SU-DHL-6 (cell line): ENCODE data around the gene FOXG1.

Experiments used
- H2AFZ ChIP-seq: fragments of 200-600 bp; sonication (generic); 2 replicates; pipeline ENCODE4 v1.6.1; 2014; ENCODE audit warnings: low read depth, mild to moderate bottlenecking, moderate library complexity, mixed read lengths, antibody characterized with exemption, low read length; ENCODE audit not compliant: severe bottlenecking
- H3F3A ChIP-seq: fragments of 200-600 bp; shearing (Covaris generic); 2 replicates; pipeline ENCODE4 v1.6.0; 2016; ENCODE audit warnings: antibody characterized with exemption, mild to moderate bottlenecking; ENCODE audit not compliant: insufficient read depth
- H3K27ac ChIP-seq: fragments of 200-600 bp; sonication (generic); 2 replicates; pipeline ENCODE4 v1.5.1; 2016; ENCODE audit warnings: low read depth, mild to moderate bottlenecking, low read length, moderate library complexity, mixed read lengths
- H3K27me3 ChIP-seq: fragments of 200-600 bp; sonication (generic), shearing (Covaris generic); 2 replicates; pipeline ENCODE4 v1.6.0; 2014; ENCODE audit warnings: mild to moderate bottlenecking, low read length
- H3K36me3 ChIP-seq: fragments of 200-600 bp; sonication (generic); 2 replicates; pipeline ENCODE4 v1.6.1; 2014; ENCODE audit warnings: mild to moderate bottlenecking, low read length, mixed read lengths
- H3K4me2 ChIP-seq: fragments of 300-600, 200-600 bp; shearing (Covaris generic), sonication (generic); 2 replicates; pipeline ENCODE4 v1.6.0; 2014; ENCODE audit warnings: low read length, low read depth, mild to moderate bottlenecking; ENCODE audit not compliant: poor library complexity, severe bottlenecking
- H3K4me3 ChIP-seq: fragments of 200-600 bp; sonication (generic); 2 replicates; pipeline ENCODE4 v1.5.1; 2014; ENCODE audit warnings: antibody characterized with exemption, low read length, mild to moderate bottlenecking, mixed read lengths; ENCODE audit not compliant: insufficient read depth, poor library complexity, severe bottlenecking
- H3K79me2 ChIP-seq: fragments of 200-600 bp; sonication (generic); 2 replicates; pipeline ENCODE4 v1.6.1; 2014; ENCODE audit warnings: mild to moderate bottlenecking, low read length, moderate library complexity; ENCODE audit not compliant: insufficient read depth
- H3K9ac ChIP-seq: fragments of 200-600 bp; sonication (generic); 2 replicates; pipeline ENCODE4 v1.7.0; 2014; ENCODE audit warnings: mild to moderate bottlenecking, low read length
- H3K9me2 ChIP-seq: fragments of 200-600 bp; sonication (generic); replicated peaks from 2 replicates; pipeline ENCODE4 v1.6.1; 2014; ENCODE audit warnings: low read length; ENCODE audit not compliant: insufficient read depth
- H3K9me3 ChIP-seq: fragments of 200-600 bp; sonication (generic); 2 replicates; pipeline ENCODE4 v1.6.1; 2014; ENCODE audit warnings: low read length, mixed read lengths; ENCODE audit not compliant: insufficient read depth
- H4K20me1 ChIP-seq: fragments of 200-600 bp; sonication (generic); 2 replicates; pipeline ENCODE4 v1.6.1; 2014; ENCODE audit warnings: low read depth, mild to moderate bottlenecking, antibody characterized with exemption, low read length, moderate library complexity, mixed read lengths
- EZH2phosphoT487 ChIP-seq: fragments of 200-600 bp; sonication (generic), shearing (Covaris generic); conservative IDR thresholded peaks from 2 replicates; pipeline ENCODE4 v1.6.1; 2018; ENCODE audit warnings: mild to moderate bottlenecking, antibody characterized with exemption, low read length, moderate library complexity, mixed read lengths
- TF ChIP-seq, protein P1 (sequence below): fragments of 200-600 bp; sonication (generic); IDR thresholded peaks from one replicate; pipeline ENCODE4 v1.5.1; 2017; ENCODE audit warnings: antibody characterized with exemption, mild to moderate bottlenecking, low read length, moderate library complexity; ENCODE audit not compliant: insufficient read depth, poor library complexity, severe bottlenecking

FOXG1 gene

DNA sequence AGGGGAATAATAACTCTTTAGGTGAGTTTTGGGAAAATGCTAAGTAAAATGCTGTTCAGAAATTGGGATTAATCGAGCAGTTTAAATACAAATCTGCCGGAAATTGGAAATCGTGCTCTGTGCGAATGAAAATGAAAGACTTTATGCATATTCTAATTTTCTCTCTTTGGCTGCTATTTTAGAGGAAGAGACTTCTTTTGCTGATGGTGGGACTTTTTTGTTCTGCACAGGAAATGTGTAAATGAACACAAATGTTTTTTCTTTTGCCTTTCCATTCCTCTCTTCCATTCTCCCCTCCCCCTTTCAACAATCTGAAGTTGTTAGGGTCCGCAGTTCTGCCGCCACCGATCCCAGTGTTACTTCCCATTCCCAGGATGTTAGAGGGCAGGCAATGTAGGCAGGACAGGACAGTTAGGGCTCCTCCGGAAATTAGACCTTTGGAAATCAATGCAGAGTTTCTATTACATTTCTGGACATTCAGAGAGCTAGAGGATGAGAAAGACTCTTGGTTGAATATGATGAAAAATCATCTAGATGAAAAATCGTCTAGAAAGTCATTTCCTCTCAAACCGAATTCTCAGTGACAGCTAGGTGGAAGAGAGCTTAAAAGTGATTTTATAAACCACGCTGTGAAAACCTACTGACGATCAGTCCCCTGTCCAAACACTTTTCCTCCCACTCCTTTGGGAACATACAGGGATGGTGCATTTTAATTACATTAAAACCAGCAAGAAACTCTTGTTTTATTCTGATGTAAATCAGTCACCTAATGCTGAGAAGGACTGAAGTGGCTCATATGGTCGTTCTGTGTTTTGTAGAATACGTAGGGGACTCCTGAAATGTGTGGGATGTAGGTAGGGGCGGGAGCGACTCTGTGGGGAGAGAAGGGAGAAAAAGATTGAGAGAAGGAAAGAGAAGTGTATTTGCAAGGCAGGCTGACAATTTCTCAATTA lies 17.8 kb downstream of the FOXG1 start:
- H4K20me1 ChIP-seq, result no peaks in the 10 kb centered on the region
- H3K9me2 ChIP-seq, result no peaks in the 10 kb centered on the region
- H3K9ac ChIP-seq, result no peak overlapping the region
- H3K79me2 ChIP-seq, result no peaks in the 10 kb centered on the region
- H3K36me3 ChIP-seq, result no peaks in the 10 kb centered on the region
- no peak overlapping the region for H2AFZ ChIP-seq
- H3K9me3 ChIP-seq, result no peaks in the 10 kb centered on the region
- H3K27ac ChIP-seq, result no peak overlapping the region
- no peaks in the 10 kb centered on the region for H3K27me3 ChIP-seq
- no peaks in the 10 kb centered on the region for H3F3A ChIP-seq
- TF ChIP-seq, protein P1, sequence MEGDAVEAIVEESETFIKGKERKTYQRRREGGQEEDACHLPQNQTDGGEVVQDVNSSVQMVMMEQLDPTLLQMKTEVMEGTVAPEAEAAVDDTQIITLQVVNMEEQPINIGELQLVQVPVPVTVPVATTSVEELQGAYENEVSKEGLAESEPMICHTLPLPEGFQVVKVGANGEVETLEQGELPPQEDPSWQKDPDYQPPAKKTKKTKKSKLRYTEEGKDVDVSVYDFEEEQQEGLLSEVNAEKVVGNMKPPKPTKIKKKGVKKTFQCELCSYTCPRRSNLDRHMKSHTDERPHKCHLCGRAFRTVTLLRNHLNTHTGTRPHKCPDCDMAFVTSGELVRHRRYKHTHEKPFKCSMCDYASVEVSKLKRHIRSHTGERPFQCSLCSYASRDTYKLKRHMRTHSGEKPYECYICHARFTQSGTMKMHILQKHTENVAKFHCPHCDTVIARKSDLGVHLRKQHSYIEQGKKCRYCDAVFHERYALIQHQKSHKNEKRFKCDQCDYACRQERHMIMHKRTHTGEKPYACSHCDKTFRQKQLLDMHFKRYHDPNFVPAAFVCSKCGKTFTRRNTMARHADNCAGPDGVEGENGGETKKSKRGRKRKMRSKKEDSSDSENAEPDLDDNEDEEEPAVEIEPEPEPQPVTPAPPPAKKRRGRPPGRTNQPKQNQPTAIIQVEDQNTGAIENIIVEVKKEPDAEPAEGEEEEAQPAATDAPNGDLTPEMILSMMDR, result no peak
- TF ChIP-seq EZH2phosphoT487, result no peak
- H3K4me2 ChIP-seq, result no peak overlapping the region
- H3K4me3 ChIP-seq, result no peak overlapping the region

DNA sequence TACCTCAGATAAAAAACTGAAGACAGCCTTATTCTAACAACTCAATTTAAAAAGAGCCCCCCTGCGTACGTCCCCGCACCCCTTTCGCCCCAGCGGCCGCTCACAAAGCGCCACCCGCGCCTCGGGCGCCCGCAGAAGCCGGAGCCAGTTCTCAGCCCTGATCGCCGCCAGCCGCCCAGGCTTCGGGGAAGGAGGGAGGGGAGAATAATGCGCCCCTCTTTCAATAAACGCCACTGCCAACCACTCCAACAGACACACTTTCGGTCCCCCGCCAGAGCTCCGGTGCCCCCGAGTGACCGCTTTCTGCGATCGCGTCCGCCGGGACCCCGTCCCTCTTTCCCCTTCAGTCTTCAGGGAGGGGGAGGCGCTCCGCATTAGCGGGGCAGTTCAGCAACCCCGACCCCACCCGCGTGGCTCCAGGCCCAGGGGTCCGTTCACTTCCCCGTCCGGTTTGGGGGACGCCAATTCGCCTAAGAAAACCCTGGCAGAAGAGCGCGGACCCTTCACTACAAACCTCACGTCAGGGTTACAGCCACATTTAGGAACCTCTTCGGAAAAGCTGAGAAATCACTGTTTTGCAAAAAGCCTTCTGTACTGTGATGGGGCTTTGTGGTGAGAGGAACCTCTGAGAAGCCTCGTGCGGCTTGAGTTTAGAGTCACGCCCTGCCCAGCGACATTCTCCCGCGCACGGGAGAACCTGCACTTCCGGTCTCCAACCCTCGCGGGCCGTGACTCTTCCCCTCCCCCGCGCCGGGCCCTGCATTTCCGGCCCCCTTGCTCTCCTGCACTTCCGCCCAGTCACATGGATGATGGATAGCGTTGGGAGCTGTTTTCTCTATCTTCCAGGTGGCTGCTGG lies 18.7 kb downstream of the FOXG1 start:
- Histone ChIP-seq H3K9ac (no peak overlapping the region), H3K4me2 (no peak overlapping the region), H3K79me2 (no peaks in the 10 kb centered on the region), H3K27ac (no peak overlapping the region), H3K4me3 (no peak overlapping the region), H3K9me2 (no peaks in the 10 kb centered on the region), H3K9me3 (no peaks in the 10 kb centered on the region), H3K27me3 (no peaks in the 10 kb centered on the region), H4K20me1 (no peaks in the 10 kb centered on the region), H3K36me3 (no peaks in the 10 kb centered on the region), H2AFZ (no peak overlapping the region), H3F3A (no peaks in the 10 kb centered on the region)
- TF ChIP-seq, protein P1, result no peak
- TF ChIP-seq EZH2phosphoT487, result no peak

DNA sequence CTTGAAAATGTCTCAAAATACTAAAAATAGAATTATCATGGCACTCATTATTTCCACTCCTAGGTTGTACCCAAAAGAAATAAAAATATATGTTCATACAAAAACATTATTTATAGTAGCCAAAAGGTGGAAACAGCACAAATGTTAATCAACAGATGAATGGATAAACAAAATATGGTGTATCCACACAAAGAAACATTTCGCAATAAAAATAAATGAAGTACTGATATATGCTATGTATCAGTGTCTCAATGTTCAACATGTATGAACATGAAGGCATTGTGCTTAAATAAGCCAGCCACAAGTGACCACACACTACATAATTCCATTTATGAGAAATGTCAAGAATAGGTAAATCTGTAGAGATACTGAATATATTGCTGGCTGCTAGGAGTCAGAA lies 40.9 kb downstream of the FOXG1 start:
- H3K9me3 ChIP-seq, result no peaks in the 10 kb centered on the region
- H3K79me2 ChIP-seq, result no peaks in the 10 kb centered on the region
- no peaks in the 10 kb centered on the region for H3K9me2 ChIP-seq
- H3K9ac ChIP-seq, result no peak overlapping the region
- H3K27me3 ChIP-seq, result no peaks in the 10 kb centered on the region
- no peaks in the 10 kb centered on the region for H3K36me3 ChIP-seq
- no peaks in the 10 kb centered on the region for H4K20me1 ChIP-seq
- peak overlapping the region; percentile 39 for H3K4me2 ChIP-seq
- H2AFZ ChIP-seq, result no peak overlapping the region
- no peak for TF ChIP-seq EZH2phosphoT487
- TF ChIP-seq, protein P1, result no peak
- H3F3A ChIP-seq, result no peaks in the 10 kb centered on the region
- no peak overlapping the region for H3K27ac ChIP-seq
- no peak overlapping the region for H3K4me3 ChIP-seq
